ENCODE measurements around the gene ZDHHC11B. TPM values are rescaled to one million over a fixed set of nuclear protein-coding genes. Genes with fewer than 3 reads are reported as not detected.
"Not testable (repeated sequence)": the region's sequence is repeated elsewhere in the genome, so short reads cannot be mapped to it uniquely, and the experiment has no call there.

The ZDHHC11B gene, protein sequence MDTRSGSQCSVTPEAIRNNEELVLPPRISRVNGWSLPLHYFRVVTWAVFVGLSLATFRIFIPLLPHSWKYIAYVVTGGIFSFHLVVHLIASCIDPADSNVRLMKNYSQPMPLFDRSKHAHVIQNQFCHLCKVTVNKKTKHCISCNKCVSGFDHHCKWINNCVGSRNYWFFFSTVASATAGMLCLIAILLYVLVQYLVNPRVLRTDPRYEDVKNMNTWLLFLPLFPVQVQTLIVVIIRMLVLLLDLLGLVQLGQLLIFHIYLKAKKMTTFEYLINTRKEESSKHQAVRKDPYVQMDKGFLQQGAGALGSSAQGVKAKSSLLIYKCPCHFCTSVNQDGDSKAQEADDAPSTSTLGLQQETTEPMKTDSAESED
- total RNA-seq = not detected in 2 replicates

DNA sequence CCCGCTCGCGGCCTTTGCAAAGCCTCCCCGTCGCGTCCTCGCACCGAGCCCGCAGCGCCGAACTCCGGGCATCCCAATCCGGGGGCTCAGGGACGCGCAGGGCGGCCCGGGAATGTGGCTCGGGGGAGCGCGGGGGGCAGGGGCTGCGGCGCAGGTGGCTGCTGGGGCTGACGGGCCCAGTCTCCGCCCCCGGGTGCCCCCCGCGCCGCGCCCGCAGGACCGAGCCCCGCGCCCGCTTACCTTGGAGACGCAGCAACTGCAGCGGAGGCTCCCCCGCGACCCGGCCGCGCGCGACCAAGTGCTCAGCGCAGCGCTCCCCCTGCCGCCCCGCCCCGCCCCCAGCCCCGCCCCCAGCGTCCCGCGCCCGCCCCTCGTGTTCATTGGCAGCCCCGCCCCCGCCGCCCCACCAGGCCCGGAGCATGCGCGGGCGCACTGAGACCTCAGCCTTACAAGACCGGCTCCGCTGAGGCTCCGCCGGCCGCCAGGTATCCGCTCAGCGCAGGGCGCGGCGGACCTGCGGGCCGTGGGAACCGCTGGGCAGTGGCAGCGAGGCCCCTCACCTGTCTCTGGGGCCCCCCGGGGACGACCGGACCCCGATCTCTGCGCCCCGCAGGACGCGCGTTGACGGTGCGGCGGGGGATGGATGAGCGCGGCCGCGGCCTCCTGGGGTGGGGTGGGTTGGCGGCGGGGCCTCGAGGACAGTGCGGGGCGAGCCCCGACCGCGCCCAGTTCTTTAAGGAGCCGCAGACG lies at the start of gene ZDHHC11B:
Gene ZDHHC11B, minus strand, starts transcription at position 302 of the 750 bp plus-strand sequence. CDS start 17,810 bp downstream, outside the sequence.
- DNase-seq (ENCODE audit: extremely low read depth, low read depth, low spot score) = not testable (repeated sequence)

DNA sequence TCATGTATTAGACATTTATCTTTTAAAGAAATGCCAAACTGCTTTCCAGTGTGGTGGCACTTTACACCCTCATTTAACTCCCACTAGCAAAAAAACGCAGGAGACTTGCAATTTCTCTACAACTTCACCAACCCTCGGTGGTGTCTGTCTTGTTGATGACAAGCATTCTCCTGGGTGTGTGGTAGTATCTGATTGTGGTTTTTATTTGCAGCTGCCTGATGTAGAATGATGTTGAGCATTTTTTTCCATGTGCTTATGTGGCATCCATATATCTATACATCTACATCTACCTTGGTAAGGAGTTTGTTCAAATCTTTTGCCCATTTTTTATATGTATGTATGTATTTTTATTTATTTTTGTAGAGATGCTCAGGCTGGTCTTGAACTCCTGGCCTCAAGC lies 49.5 kb upstream of the ZDHHC11B start:
- DNase-seq (ENCODE audit: extremely low read depth, low read depth, low spot score) = not testable (repeated sequence)

DNA sequence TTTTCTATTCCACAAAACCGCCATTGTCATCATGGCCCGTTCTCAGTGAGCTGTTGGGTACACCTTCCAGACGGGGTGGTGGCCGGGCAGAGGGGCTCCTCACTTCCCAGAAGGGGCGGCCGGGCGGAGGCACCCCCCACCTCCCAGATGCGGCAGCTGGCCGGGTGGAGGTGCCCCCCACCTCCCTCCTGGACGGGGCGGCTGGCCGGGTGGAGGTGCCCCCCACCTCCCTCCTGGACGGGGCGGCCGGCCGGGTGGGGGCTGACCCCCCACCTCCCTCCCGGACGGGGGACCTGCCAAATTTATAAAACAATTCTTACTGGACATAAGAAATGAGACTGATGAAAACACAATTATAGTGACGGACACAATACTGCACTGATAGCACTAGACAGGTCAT lies 43.7 kb upstream of the ZDHHC11B start:
- DNase-seq (ENCODE audit: extremely low read depth, low read depth, low spot score) = not testable (repeated sequence)

- not testable (repeated sequence) for DNase-seq (ENCODE audit: extremely low read depth, low read depth, low spot score)
Measured at GRCh38 chr5:825544-825943, 41.0 kb upstream of the ZDHHC11B start.

- DNase-seq (ENCODE audit: extremely low read depth, low read depth, low spot score) = no peak
Measured at GRCh38 chr5:821504-821903, 37.0 kb upstream of the ZDHHC11B start.

- no peak for DNase-seq (ENCODE audit: extremely low read depth, low read depth, low spot score)
Measured at GRCh38 chr5:820245-820644, 35.7 kb upstream of the ZDHHC11B start.

DNA sequence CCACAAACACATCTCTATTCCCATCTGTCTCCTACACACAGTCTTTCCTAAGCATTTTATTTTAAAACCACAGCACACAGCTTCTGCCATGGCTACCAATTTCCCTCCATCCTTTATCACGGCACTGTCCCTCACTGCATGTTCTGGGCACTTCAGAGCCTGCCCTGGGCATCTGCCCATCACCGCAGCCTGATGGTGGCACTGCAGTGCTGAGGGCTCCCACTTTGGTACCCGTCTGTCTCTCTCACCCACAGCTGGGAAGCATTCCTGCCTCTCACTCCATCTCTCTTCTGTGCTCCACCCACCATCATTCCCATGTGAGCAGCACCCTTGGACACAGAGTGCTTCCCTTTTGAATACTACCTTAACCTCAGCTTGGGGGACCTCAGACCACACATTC lies 34.5 kb upstream of the ZDHHC11B start:
- no peak for DNase-seq (ENCODE audit: extremely low read depth, low read depth, low spot score)

DNA sequence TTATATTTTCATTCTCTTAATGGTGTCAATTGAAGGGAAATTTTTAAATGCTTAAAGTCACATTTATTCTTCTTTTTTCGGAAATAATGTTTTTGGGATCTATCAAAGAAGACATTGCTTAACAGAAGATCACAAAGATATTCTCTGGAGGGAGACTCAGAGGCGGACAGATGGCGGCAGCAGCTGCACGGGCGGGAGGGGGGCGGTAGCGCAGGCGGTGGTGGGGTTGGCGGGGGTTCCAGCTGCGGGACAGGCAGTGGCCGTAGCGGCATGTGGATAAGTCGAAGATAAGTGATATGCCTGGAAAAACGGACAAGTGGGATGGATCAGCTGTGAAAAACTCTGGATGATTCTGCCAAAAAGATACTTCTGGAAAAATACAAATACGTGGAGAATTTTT lies 31.6 kb upstream of the ZDHHC11B start:
- no peak for DNase-seq (ENCODE audit: extremely low read depth, low read depth, low spot score)

- DNase-seq (ENCODE audit: extremely low read depth, low read depth, low spot score) = no peak
Measured at GRCh38 chr5:815449-815848, 30.9 kb upstream of the ZDHHC11B start.

DNA sequence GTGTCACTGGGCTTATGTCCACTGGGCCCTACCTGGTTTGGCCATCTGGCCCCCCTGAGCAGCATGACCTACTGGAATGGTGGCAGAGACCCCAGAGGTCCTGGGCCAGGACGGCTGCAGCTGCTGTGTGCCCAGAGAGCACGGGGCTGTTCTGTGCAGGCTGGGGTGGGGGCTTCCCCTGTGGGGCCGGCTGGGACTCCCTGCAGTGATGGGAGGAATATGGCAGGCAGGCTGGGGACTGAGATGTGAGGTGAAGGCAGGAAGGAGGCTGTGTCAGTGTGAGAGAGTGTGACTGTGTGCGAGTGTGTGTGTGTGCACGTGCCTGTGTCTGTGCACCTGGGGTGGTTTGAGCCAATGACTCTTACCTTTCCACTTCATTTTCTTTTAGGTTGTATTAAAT lies 29.0 kb upstream of the ZDHHC11B start:
- DNase-seq (ENCODE audit: extremely low read depth, low read depth, low spot score) = not testable (repeated sequence)

- DNase-seq (ENCODE audit: extremely low read depth, low read depth, low spot score) = not testable (repeated sequence)
Measured at GRCh38 chr5:811384-811783, 26.9 kb upstream of the ZDHHC11B start.

DNA sequence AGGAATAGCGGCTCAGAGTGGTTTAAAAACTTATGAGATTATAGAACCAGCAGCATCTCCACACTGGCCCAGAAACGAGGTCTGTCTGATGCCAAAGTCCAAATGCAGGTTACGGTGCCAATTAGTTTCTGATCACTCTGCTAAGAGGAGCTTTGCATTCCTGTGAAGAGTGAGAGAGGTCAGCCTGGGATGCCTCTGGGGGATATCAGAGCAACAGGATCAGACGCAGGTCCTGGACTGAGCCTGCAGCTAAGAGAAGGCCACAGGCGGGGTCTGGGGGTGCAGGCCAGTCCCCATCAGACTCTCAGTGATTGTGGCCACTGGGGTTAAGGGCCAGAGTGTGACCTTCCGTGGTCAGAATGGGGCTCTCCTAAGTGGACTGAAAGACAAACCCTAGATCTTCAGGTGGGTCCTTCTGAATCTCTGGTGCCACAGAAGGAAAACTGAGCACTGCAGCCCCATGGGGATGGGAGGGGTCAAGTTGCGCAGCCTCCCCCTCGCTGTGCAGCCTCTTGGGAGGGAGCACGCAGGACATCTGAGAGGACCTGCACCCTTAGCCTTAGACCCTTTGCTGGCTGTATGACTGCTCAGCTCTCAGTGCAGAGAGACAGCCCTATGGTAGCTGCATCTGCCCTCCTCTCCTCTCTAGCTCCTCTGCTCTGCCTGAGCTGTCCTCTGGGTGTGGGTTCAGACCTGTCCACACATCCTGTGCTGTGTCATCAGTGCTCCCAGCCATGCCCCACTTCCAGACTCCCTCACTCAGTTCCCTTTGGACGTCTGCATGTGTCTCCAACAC lies 23.4 kb upstream of the ZDHHC11B start:
- DNase-seq (ENCODE audit: extremely low read depth, low read depth, low spot score) = not testable (repeated sequence)

- no peak for DNase-seq (ENCODE audit: extremely low read depth, low read depth, low spot score)
Measured at GRCh38 chr5:801472-801871, 16.9 kb upstream of the ZDHHC11B start.

- DNase-seq (ENCODE audit: extremely low read depth, low read depth, low spot score) = not testable (repeated sequence)
Measured at GRCh38 chr5:801055-801454, 16.5 kb upstream of the ZDHHC11B start.

DNA sequence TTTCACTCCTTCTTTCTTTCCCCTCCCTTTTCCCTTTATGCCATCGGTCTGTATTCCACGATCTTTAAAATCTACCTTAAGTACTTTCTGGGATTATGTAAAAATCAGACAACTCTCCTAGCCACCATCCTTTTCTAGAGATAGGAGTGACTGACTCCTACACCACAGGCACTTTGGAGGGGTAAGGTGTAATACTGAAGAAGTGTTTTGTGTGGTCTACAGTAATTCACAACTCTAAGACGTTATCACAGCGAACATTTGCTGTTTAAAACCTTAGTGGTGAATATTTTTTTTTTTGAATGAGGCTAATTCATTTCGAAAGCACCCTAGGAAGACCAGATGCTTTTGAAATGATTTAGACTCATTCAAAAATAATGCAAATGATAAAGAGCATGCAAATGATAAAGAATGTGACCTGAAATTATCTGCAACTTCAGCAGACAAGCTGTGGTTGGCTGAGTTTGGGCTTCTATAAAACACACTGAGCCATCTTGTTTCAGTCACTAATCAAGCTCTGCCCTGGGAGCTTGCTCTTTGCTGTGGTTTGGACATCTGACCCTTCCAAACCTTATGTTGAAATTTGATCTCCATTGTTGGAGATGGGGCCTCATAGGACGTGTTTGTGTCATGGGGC lies 14.1 kb upstream of the ZDHHC11B start:
- not testable (repeated sequence) for DNase-seq (ENCODE audit: extremely low read depth, low read depth, low spot score)

GRCh38 chr5:797986-798385 lies 13.5 kb upstream of the ZDHHC11B start:
- not testable (repeated sequence) for DNase-seq (ENCODE audit: extremely low read depth, low read depth, low spot score)

DNA sequence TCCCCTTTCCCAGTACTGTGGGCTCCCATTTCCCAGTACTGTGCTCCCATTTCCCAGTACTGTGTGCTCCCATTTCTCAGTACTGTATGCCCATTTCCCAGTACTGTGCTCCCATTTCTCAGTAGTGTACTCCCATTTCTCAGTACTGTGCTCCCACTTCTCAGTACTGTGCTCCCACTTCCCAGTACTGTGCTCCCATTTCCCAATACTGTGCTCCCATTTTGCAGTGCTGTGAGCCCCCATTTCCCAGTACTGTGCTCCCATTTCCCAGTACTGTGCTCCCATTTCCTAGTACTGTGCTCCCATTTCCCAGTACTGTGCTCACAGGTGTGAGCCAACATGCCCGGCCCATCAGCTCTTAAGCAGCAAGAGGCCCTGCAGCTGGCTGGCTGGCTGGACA lies 11.3 kb upstream of the ZDHHC11B start:
- not testable (repeated sequence) for DNase-seq (ENCODE audit: extremely low read depth, low read depth, low spot score)

- not testable (repeated sequence) for DNase-seq (ENCODE audit: extremely low read depth, low read depth, low spot score)
Measured at GRCh38 chr5:794948-795347, 10.4 kb upstream of the ZDHHC11B start.

DNA sequence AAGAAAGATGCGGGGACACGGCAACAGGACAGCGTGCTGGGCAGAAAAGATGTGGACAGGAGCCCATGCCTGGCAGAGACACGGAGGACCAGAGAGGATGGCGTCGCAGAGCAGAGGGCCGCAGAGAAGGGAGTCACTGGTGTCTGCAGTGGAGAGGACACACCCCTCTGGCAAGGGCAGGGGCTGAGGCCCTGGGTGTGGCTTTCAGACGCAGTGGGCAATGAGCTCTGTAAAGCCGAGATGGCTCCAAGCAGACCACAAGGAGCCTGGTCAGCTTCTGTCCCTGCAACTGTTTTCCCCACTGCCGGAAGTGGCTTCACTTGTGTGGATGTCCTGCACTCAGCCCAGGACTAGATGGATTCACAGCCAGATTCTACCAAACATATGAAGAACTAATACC lies 4.2 kb upstream of the ZDHHC11B start:
- not testable (repeated sequence) for DNase-seq (ENCODE audit: extremely low read depth, low read depth, low spot score)

DNA sequence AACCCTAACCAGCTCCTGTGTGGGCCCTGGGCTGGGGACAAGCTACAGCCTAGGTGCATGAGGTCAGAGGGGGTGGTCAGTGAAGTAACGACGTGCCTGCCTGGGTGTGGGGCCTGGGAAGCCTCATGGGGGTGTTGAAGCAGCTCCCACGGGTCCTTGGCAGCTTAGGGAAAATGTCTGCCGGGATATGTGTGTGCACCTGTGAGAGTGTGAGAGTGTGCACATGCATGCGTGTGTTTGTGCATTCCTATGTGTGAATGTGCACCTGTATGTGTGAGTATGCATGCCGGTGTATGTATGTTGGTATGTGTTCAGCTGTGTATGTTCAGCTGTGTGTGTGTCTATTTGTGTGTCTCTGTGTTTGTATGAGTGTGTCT lies 3.3 kb upstream of the ZDHHC11B start:
- DNase-seq (ENCODE audit: extremely low read depth, low read depth, low spot score) = not testable (repeated sequence)

Data from glomerular endothelial cell (primary cell).